Suprapubic skin (tissue), 4 donors: ENCODE data around the gene NKAIN2. TPM values are rescaled to one million over a fixed set of nuclear protein-coding genes. Genes with fewer than 3 reads are reported as not detected.
"Not testable (repeated sequence)": the region's sequence is repeated elsewhere in the genome, so short reads cannot be mapped to it uniquely, and the experiment has no call there.

Experiments used
- DNase-seq, 2 donors: peaks; one replicate each; pipeline ENCODE4 v3.0.0-alpha.2; 2019; ENCODE audit warnings: low spot score in 2 of 2
- H3K27ac ChIP-seq: fragments of 200-600 bp; sonication (generic); one replicate; pipeline ENCODE4 v1.5.1; 2019
- H3K27me3 ChIP-seq: fragments of 200-600 bp; sonication (generic); one replicate; pipeline ENCODE4 v1.5.1; 2019
- H3K36me3 ChIP-seq: fragments of 200-600 bp; sonication (generic); one replicate; pipeline ENCODE4 v1.5.1; 2019
- H3K4me1 ChIP-seq: fragments of 200-600 bp; sonication (generic); one replicate; pipeline ENCODE4 v1.5.1; 2019
- H3K4me3 ChIP-seq: fragments of 200-600 bp; sonication (generic); one replicate; pipeline ENCODE4 v1.5.1; 2019; ENCODE audit warnings: mild to moderate bottlenecking
- H3K9me3 ChIP-seq: fragments of 200-600 bp; sonication (generic); one replicate; pipeline ENCODE4 v1.5.1; 2019
- EP300 ChIP-seq: sonication (generic); formaldehyde crosslinking; IDR thresholded peaks from one replicate; pipeline ENCODE4 v1.6.1; 2017; ENCODE audit warnings: antibody characterized with exemption
- POLR2A ChIP-seq, 2 donors: fragments of 450-650 bp; IDR thresholded peaks; one replicate each; pipeline ENCODE4 v1.6.1; 2017; ENCODE audit warnings: antibody characterized with exemption in 2 of 2, mild to moderate bottlenecking in 2 of 2, moderate library complexity in 2 of 2
- POLR2AphosphoS5 ChIP-seq, 3 donors: sonication (generic); formaldehyde crosslinking; IDR thresholded peaks; one replicate each; pipeline ENCODE4 v1.6.1; 2017; ENCODE audit warnings: antibody characterized with exemption in 3 of 3
- WGBS: methylation state at CpG from one replicate; pipeline ENCODE4 v1.1.5; 2018; 5-methylcytosine and 5-hydroxymethylcytosine counted together
- total RNA-seq, 4 donors: library from RNA; depleted of rRNA; stranded (reverse); fragments of >200 nt; gene quantifications; one replicate each; pipeline ENCODE4 v1.1.0, GENCODE V29; 2016
- TF ChIP-seq, protein P1 (sequence below), 2 donors: fragments of 200-600 bp in 1 of 2; fragments of 450-650 bp in 1 of 2; sonication (generic) in 1 of 2; IDR thresholded peaks; one replicate each; pipeline ENCODE4 v1.5.1; 2016 to 2019; ENCODE audit warnings: antibody characterized with exemption in 2 of 2, mild to moderate bottlenecking in 1 of 2, moderate library complexity in 1 of 2

NKAIN2 gene
- total RNA-seq, 4 donors from 2014 or later: 0.40 TPM; not detected in 3

DNA sequence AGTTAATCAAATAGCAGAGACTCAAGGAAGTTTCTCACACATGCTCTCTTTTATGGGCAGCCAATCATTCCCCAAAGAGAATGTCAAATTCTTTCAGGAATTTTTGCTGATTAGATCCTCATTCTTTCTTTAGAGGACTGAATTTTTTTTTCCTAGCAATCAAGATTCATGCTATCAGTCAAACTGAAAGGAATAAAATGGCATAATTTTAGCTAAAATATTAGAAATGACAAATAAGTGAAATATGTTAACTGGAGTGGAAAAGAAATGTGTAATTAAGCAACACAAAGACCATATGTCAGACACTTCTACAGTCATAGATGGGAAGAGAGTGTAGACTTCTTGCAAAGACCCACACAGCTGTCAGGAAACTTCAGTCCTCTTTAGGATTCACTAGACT lies 916.2 kb downstream of the NKAIN2 start:
- TF ChIP-seq, protein P1, sequence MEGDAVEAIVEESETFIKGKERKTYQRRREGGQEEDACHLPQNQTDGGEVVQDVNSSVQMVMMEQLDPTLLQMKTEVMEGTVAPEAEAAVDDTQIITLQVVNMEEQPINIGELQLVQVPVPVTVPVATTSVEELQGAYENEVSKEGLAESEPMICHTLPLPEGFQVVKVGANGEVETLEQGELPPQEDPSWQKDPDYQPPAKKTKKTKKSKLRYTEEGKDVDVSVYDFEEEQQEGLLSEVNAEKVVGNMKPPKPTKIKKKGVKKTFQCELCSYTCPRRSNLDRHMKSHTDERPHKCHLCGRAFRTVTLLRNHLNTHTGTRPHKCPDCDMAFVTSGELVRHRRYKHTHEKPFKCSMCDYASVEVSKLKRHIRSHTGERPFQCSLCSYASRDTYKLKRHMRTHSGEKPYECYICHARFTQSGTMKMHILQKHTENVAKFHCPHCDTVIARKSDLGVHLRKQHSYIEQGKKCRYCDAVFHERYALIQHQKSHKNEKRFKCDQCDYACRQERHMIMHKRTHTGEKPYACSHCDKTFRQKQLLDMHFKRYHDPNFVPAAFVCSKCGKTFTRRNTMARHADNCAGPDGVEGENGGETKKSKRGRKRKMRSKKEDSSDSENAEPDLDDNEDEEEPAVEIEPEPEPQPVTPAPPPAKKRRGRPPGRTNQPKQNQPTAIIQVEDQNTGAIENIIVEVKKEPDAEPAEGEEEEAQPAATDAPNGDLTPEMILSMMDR (IDR thresholded peaks at IDR 0.05): no peak
- TF ChIP-seq POLR2AphosphoS5 (IDR thresholded peaks at IDR 0.05): no peak
- no peak for TF ChIP-seq POLR2A (IDR thresholded peaks at IDR 0.05)
- TF ChIP-seq EP300: no peak
- no peak for DNase-seq

DNA sequence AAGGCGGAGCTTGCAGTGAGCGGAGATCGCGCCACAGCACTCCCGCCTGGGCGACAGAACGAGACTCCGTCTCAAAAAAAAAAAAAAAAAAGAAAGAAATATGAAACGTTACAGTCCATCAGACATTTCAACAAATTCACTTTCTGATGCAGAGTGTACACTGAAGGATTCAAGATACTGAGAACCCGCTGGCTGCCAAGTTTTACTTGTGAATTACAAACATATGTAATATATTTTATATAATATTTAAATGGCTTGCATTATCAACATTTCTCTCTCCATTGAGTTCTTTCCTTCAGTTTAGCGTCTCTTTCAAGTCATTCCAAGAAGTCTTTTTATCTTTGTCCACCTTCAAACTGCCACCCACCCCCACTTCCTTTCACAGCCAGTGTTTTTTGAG lies 917.7 kb downstream of the NKAIN2 start:
- TF ChIP-seq EP300: no peak
- TF ChIP-seq POLR2A (IDR thresholded peaks at IDR 0.05): no peak
- TF ChIP-seq, protein P1 (IDR thresholded peaks at IDR 0.05): no peak
- TF ChIP-seq POLR2AphosphoS5 (IDR thresholded peaks at IDR 0.05): no peak
- H3K36me3 ChIP-seq: no peaks in the 10 kb centered on the region
- H3K4me1 ChIP-seq: no peaks in the 10 kb centered on the region
- H3K9me3 ChIP-seq: no peaks in the 10 kb centered on the region
- H3K4me3 ChIP-seq: no peak overlapping the region
- no peak for DNase-seq
- H3K27ac ChIP-seq: no peak overlapping the region
- H3K27me3 ChIP-seq: no peaks in the 10 kb centered on the region
- 85% methylated on average over 11 of the region's 11 CpGs for WGBS

More for the DNA sequence above, 916.2 kb downstream of the NKAIN2 start:
- no peak overlapping the region for H3K27ac ChIP-seq
- no peaks in the 10 kb centered on the region for H3K36me3 ChIP-seq
- H3K4me1 ChIP-seq: no peaks in the 10 kb centered on the region
- H3K27me3 ChIP-seq: no peaks in the 10 kb centered on the region
- H3K9me3 ChIP-seq: no peaks in the 10 kb centered on the region
- H3K4me3 ChIP-seq: no peak overlapping the region

DNA sequence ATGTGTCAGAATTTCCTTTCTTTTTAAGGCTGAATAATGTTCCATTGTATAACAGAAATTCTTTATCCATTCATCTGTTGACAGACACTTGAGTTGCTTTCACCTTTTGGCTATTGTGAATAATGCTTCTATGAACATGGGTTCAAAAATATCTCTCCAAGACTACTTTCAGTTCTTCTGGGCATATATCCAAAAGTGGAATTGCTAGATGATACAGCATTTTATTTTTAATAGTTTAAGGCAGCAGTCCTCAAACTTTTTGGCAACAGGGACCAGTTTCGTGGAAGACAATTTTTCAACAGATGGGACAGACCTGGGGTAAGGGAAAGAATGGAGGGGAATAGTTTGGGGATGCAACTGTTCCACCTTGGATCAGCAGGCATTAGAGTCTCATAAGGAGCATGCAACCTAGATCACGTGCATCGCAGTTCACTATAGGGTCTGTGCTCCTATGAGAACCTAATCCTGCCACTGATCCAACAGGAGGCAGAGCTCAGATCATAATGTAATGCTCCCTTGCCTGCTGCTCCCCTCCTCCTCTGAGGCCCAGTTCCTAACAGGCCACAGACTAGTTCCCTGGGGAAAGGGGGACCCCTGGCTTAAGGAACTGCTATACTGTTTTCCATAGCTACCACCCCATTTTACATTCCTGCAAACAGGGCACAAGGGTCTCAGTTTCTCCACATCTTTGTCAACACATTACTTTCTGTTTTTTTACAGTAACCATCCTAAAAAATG lies 918.6 kb downstream of the NKAIN2 start:
- no peak for DNase-seq
- H3K36me3 ChIP-seq: no peaks in the 10 kb centered on the region
- no peaks in the 10 kb centered on the region for H3K4me1 ChIP-seq
- H3K4me3 ChIP-seq: no peak overlapping the region
- no peaks in the 10 kb centered on the region for H3K27me3 ChIP-seq
- WGBS: 75% methylated on average over 3 of the region's 3 CpGs
- H3K9me3 ChIP-seq: no peaks in the 10 kb centered on the region
- H3K27ac ChIP-seq: no peak overlapping the region
- TF ChIP-seq POLR2AphosphoS5 (IDR thresholded peaks at IDR 0.05) (no peak), EP300 (no peak), POLR2A (IDR thresholded peaks at IDR 0.05) (no peak)
- TF ChIP-seq, protein P1 (IDR thresholded peaks at IDR 0.05): no peak

DNA sequence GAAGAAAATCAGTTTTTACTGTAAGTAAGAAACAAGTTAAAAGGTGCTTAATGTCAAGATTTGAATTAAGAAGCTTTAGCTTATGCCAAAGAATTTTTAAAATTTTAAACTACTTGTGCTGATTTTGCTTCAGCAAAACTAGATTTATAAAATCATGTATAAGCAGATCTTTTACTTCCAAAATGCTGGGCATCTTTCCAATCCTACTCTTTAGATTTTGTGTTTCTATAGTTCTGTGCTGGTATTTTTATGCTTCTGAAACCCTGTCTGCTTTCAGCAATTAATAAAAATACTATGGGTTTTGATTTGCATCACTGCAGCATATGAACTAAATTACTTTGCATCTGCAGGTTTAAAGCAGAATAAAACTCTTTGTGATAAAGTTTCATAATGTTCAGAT lies 920.0 kb downstream of the NKAIN2 start:
- DNase-seq: no peak
- TF ChIP-seq POLR2A (IDR thresholded peaks at IDR 0.05) (no peak), EP300 (no peak)
- TF ChIP-seq, protein P1 (IDR thresholded peaks at IDR 0.05): no peak
- Histone ChIP-seq H3K4me1 (no peaks in the 10 kb centered on the region), H3K27me3 (no peaks in the 10 kb centered on the region), H3K36me3 (no peaks in the 10 kb centered on the region), H3K27ac (no peak overlapping the region), H3K9me3 (no peaks in the 10 kb centered on the region), H3K4me3 (no peak overlapping the region)

DNA sequence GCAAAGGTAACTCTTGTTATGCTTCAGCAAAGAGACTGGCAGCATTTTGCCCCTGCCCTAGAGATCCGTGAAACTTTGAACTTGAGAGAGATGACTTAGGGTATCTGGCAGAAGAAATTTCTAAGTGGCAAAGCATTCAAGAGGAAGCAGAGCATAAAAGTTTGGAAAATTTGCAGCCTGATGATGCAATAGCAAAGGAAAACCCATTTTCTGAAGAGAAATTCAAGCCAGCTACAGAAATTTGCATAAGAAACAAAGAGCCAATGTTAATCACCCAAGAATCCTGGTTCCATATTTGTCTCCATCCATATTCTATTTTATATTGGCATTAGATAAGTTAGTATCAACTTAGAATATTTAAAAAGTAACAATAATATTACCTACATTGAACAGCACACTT lies 934.1 kb downstream of the NKAIN2 start:
- H3K4me1 ChIP-seq, H3K27me3 ChIP-seq: not testable (repeated sequence)
- WGBS: 93% methylated on average over 1 of the region's 1 CpG

DNA sequence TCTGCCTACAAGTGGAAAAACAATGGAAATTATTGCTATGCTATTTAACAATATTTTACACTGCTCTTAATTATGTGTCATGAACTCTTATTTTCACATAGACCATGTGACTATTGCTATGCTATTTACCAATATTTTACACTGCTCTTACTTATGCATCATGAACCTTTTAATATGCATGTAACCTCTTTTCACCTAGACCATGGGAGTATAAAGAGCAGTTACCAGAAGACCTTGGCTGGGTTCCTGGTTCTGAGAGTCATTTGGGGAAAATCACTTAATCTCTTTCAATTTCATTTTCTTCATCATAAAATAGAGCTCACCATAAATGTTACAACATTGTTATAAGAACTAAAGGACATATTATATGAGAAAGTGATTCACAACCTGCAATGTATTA lies 934.8 kb downstream of the NKAIN2 start:
- Histone ChIP-seq H3K27ac (no peak overlapping the region), H3K27me3 (no peaks in the 10 kb centered on the region), H3K36me3 (no peaks in the 10 kb centered on the region), H3K4me3 (no peak overlapping the region), H3K9me3 (no peaks in the 10 kb centered on the region), H3K4me1 (no peaks in the 10 kb centered on the region)
- no peak for TF ChIP-seq EP300
- TF ChIP-seq POLR2AphosphoS5 (IDR thresholded peaks at IDR 0.05): no peak
- TF ChIP-seq, protein P1 (IDR thresholded peaks at IDR 0.05): no peak
- no peak for TF ChIP-seq POLR2A (IDR thresholded peaks at IDR 0.05)
- DNase-seq: no peak

More for the DNA sequence above, 934.1 kb downstream of the NKAIN2 start:
- not testable (repeated sequence) for H3K9me3 ChIP-seq, DNase-seq, H3K4me3 ChIP-seq, H3K36me3 ChIP-seq, H3K27ac ChIP-seq
